PC-3 (cell line): Measurements from ENCODE around the gene HOXD3.

Source experiments
- CTCF ChIP-seq: fragments of 300-600 bp; sonication (generic); conservative IDR thresholded peaks from 2 replicates; pipeline ENCODE4 v1.5.1; 2017; ENCODE audit warnings: antibody characterized with exemption, low read depth, mild to moderate bottlenecking, low read length
- EZH2 ChIP-seq: fragments of 300-600 bp; sonication (generic); IDR thresholded peaks from one replicate; pipeline ENCODE4 v1.6.1; 2017; ENCODE audit warnings: antibody characterized with exemption, mild to moderate bottlenecking, low read length; ENCODE audit not compliant: unreplicated experiment
- EZH2phosphoT487 ChIP-seq: fragments of 300-600 bp; sonication (generic); IDR thresholded peaks from 2 replicates; pipeline ENCODE4 v1.6.1; 2018; ENCODE audit warnings: mild to moderate bottlenecking, antibody characterized with exemption, low read length, borderline replicate concordance

DNA sequence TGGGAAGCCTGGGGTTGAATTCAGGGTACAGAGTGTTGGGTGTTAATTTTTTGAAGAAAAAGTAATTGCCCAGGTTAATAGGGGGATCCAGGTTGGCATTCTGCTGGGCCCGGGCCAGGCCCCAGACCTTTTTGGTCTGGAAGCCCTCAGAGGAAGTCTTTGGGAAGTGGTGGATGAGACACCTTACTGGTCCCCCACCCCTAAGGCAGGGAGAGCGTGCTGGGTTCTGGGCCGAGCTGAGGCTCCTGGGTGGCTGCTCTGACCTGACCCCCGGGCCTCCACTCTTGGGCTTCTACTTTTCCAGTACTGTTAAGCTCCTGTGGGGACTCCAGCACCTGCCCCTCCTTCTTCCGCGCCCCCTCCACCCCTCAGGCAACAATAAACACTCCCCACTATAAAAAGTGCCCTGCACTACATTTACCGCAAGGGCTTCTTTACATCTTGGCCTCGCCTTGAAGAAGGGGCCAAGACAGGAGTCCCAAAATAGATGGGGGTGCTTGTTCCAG lies 753 bp upstream of the HOXD3 start:
- TF ChIP-seq CTCF: no peak
- no peak for TF ChIP-seq EZH2
- TF ChIP-seq EZH2phosphoT487: no peak
